HepG2 (cell line): ENCODE results near the gene GPR39. TPM values are rescaled to one million over a fixed set of nuclear protein-coding genes. Genes with fewer than 3 reads are reported as not detected.

Experiments
- GABPB1 ChIP-seq: IDR thresholded peaks from 2 replicates; pipeline ENCODE4 v1.6.1; 2016; ENCODE audit warnings: mild to moderate bottlenecking, missing genetic modification reagents, moderate library complexity, missing compliant biosample characterization
- GATAD2A ChIP-seq: IDR thresholded peaks from 2 replicates; pipeline ENCODE4 v1.6.1; 2016
- KDM1A ChIP-seq: IDR thresholded peaks from 2 replicates; pipeline ENCODE4 v1.6.1; 2016; ENCODE audit warnings: missing compliant biosample characterization
- MED1 ChIP-seq: sonication (generic); formaldehyde crosslinking; IDR thresholded peaks from 2 replicates; pipeline ENCODE4 v1.4.0; 2020; ENCODE audit warnings: missing genetic modification reagents
- PHF21A ChIP-seq: sonication (generic); formaldehyde crosslinking; IDR thresholded peaks from 2 replicates; pipeline ENCODE4 v1.5.0; 2020; ENCODE audit warnings: mild to moderate bottlenecking, missing genetic modification reagents
- REPIN1 ChIP-seq: sonication (generic); formaldehyde crosslinking; IDR thresholded peaks from 2 replicates; pipeline ENCODE4 v1.8.0; 2022; ENCODE audit warnings: missing genetic modification reagents, low read depth, mild to moderate bottlenecking, borderline replicate concordance
- RXRB ChIP-seq: IDR thresholded peaks from 2 replicates; pipeline ENCODE4 v1.6.1; 2016; ENCODE audit warnings: borderline replicate concordance, missing genetic modification reagents, missing compliant biosample characterization
- SAP130 ChIP-seq: IDR thresholded peaks from 2 replicates; pipeline ENCODE4 v1.6.1; 2016; ENCODE audit warnings: low read depth
- SOX5 ChIP-seq: IDR thresholded peaks from 2 replicates; pipeline ENCODE4 v1.6.1; 2016; ENCODE audit warnings: borderline replicate concordance
- TAF1 ChIP-seq: sonication (generic); formaldehyde crosslinking; IDR thresholded peaks from 2 replicates; pipeline ENCODE4 v1.4.0; 2020; ENCODE audit warnings: missing genetic modification reagents
- TARDBP ChIP-seq: sonication (generic); formaldehyde crosslinking; IDR thresholded peaks from 2 replicates; pipeline ENCODE4 v1.8.0; 2022; ENCODE audit warnings: mild to moderate bottlenecking, missing genetic modification reagents
- TBL1XR1 ChIP-seq: fragments of 150-350 bp; IDR thresholded peaks from 2 replicates; pipeline ENCODE4 v1.6.1; 2014; ENCODE audit warnings: borderline replicate concordance, low read length; ENCODE audit not compliant: partially characterized antibody
- THYN1 ChIP-seq: sonication (generic); formaldehyde crosslinking; IDR thresholded peaks from 2 replicates; pipeline ENCODE4 v1.8.1; 2023; ENCODE audit warnings: low read depth, mild to moderate bottlenecking, moderate library complexity, missing genetic modification reagents, borderline replicate concordance
- USF2 ChIP-seq, 2 experiments: sonication (generic) in 1 of 2; formaldehyde crosslinking in 1 of 2; IDR thresholded peaks; 2 replicates each; pipeline versions ENCODE4 v1.5.1 to v1.6.1; 2011 to 2020; ENCODE audit warnings: borderline replicate concordance in 1 of 2, low read depth in 1 of 2, low read length in 1 of 2, mild to moderate bottlenecking in 1 of 2, missing genetic modification reagents in 1 of 2, moderate library complexity in 1 of 2
- ZFP36L2 ChIP-seq: sonication (generic); formaldehyde crosslinking; IDR thresholded peaks from 2 replicates; pipeline ENCODE4 v1.4.0; 2020; ENCODE audit warnings: missing genetic modification reagents
- ZFP90 ChIP-seq: sonication (generic); formaldehyde crosslinking; IDR thresholded peaks from 2 replicates; pipeline ENCODE4 v1.8.0; 2022; ENCODE audit warnings: missing genetic modification reagents, mild to moderate bottlenecking, inconsistent platforms, borderline replicate concordance
- ZMYM3 ChIP-seq: sonication (generic); formaldehyde crosslinking; IDR thresholded peaks from 2 replicates; pipeline ENCODE4 v1.5.1; 2020; ENCODE audit warnings: mild to moderate bottlenecking, missing genetic modification reagents
- ZNF234 ChIP-seq: sonication (generic); formaldehyde crosslinking; conservative IDR thresholded peaks from 2 replicates; pipeline ENCODE4 v1.5.1; 2020; ENCODE audit warnings: mild to moderate bottlenecking, missing genetic modification reagents
- ZNF644 ChIP-seq: IDR thresholded peaks from 2 replicates; pipeline ENCODE4 v1.6.1; 2016; ENCODE audit warnings: low read depth
- ZNF674 ChIP-seq: sonication (generic); formaldehyde crosslinking; IDR thresholded peaks from 2 replicates; pipeline ENCODE4 v1.5.0; 2020; ENCODE audit warnings: low read depth, mild to moderate bottlenecking, missing genetic modification reagents
- ZNF710 ChIP-seq: sonication (generic); formaldehyde crosslinking; IDR thresholded peaks from 2 replicates; pipeline ENCODE4 v1.5.0; 2020; ENCODE audit warnings: mild to moderate bottlenecking, missing genetic modification reagents, borderline replicate concordance
- ZNF766 ChIP-seq: sonication (generic); formaldehyde crosslinking; IDR thresholded peaks from 2 replicates; pipeline ENCODE4 v1.5.0; 2020; ENCODE audit warnings: missing genetic modification reagents, borderline replicate concordance
- ZNF878 ChIP-seq: sonication (generic); formaldehyde crosslinking; IDR thresholded peaks from 2 replicates; pipeline ENCODE4 v1.8.1; 2023; ENCODE audit warnings: mild to moderate bottlenecking, missing genetic modification reagents, moderate library complexity
- polyA plus RNA-seq, 8 experiments: library from polyadenylated mRNA; depleted of rRNA in 3 of 8; stranded (reverse) in 7 of 8; unstranded in 1 of 8; fragments of >200 nt; fragmentation: Illumina TruSeq in 4 of 8; extraction: Trizol in 4 of 8; gene quantifications; 2 replicates each; pipeline versions ENCODE4 v1.2.1 to v1.2.3, GENCODE V29; 2011 to 2016; ENCODE audit warnings: low read depth in 4 of 8, missing spikeins in 1 of 8, mixed read lengths in 1 of 8; ENCODE audit not compliant: insufficient read depth in 1 of 8
- total RNA-seq, 5 experiments: library from RNA; depleted of rRNA; stranded (reverse); fragments of >200 nt; fragmentation: Illumina TruSeq; extraction: Trizol; gene quantifications; 2 replicates each; pipeline ENCODE4 v1.2.3, GENCODE V29; 2016; ENCODE audit warnings: low read depth in 1 of 5
- TF ChIP-seq, protein P1 (sequence below): sonication (generic); formaldehyde crosslinking; IDR thresholded peaks from 2 replicates; pipeline ENCODE4 v1.5.0; 2020; ENCODE audit warnings: mild to moderate bottlenecking, missing genetic modification reagents

Gene GPR39
- total and polyA plus RNA-seq, 2 of the 13 experiments (the other 11 are each of a cell fraction or from before 2014, with no cell fraction given): 0.16 to 0.62 TPM

DNA sequence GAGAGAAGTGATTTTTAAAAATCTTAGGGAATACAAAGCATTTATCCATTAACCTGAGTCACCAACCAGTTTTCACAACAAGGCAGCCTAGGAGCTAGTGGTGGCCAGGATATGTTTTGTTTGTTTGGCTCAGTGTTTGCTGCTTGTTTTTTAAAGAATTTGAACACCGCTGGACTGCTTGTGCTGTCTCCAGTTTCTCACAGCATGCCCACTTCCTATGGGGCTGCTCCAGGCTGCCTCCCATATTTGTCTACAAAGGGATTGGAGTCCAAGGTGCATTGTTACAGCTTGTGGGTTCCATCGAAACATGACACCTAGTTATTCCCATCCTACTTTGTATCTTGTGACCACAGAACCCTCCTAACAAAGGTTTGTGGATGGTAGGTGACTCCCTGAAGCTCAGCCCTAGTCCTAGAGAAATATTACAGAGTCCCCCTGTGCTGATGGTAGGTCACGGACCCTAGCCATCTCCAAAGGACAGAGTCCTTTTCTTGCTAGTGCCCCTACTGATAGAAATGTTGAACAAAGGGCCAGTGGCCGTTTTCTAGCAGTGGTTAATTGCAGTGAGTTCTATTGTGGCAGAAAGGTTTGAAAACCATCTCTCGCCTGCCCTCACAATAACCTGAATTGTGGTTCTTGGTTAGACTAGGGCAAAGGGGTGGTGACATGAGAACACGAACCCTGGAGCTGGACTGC, 23.2 kb downstream of the GPR39 start (continued):
- TF ChIP-seq USF2 (IDR thresholded peaks at IDR 0.05; ENCODE audit: low read depth, low read length): no peak
- TF ChIP-seq USF2 (CRISPR knock-in tag; IDR thresholded peaks at IDR 0.05; ENCODE audit: borderline replicate concordance): no peak
- peak; percentile 43; the same call in 1 of the 2 replicates for TF ChIP-seq MED1 (CRISPR knock-in tag)
- no peak for TF ChIP-seq THYN1 (CRISPR knock-in tag)
- peak; percentile 27; the same call in 1 of the 2 replicates for TF ChIP-seq REPIN1 (CRISPR knock-in tag)
- TF ChIP-seq ZMYM3 (CRISPR knock-in tag): 0 out of 2 replicates have a peak, but pooled peaks have one; percentile 8
- TF ChIP-seq PHF21A (CRISPR knock-in tag): peak; percentile 49
- 0 out of 2 replicates have a peak, but pooled peaks have one; percentile 29 for TF ChIP-seq ZNF710 (CRISPR knock-in tag)
- peak; percentile 98 for TF ChIP-seq ZNF644
- TF ChIP-seq SOX5 (CRISPR knock-in tag): peak; percentile 88
- TF ChIP-seq TAF1 (CRISPR knock-in tag): peak; percentile 24; the same call in 1 of the 2 replicates
- TF ChIP-seq, protein P1, sequence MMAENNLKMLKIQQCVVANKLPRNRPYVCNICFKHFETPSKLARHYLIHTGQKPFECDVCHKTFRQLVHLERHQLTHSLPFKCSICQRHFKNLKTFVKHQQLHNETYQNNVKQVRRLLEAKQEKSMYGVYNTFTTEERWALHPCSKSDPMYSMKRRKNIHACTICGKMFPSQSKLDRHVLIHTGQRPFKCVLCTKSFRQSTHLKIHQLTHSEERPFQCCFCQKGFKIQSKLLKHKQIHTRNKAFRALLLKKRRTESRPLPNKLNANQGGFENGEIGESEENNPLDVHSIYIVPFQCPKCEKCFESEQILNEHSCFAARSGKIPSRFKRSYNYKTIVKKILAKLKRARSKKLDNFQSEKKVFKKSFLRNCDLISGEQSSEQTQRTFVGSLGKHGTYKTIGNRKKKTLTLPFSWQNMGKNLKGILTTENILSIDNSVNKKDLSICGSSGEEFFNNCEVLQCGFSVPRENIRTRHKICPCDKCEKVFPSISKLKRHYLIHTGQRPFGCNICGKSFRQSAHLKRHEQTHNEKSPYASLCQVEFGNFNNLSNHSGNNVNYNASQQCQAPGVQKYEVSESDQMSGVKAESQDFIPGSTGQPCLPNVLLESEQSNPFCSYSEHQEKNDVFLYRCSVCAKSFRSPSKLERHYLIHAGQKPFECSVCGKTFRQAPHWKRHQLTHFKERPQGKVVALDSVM: no peak
- 0 out of 2 replicates have a peak, but pooled peaks have one; percentile 25 for TF ChIP-seq GABPB1 (CRISPR knock-in tag)
- TF ChIP-seq TARDBP (CRISPR knock-in tag): 0 out of 2 replicates have a peak, but pooled peaks have one; percentile 40
- peak; percentile 26; the same call in 1 of the 2 replicates for TF ChIP-seq SAP130 (CRISPR knock-in tag)
- TF ChIP-seq ZNF234 (CRISPR knock-in tag): no peak
- peak; percentile 39 for TF ChIP-seq TBL1XR1
- no peak for TF ChIP-seq ZNF766 (CRISPR knock-in tag)
- no peak for TF ChIP-seq ZNF674
- TF ChIP-seq GATAD2A (CRISPR knock-in tag): peak; percentile 75
- TF ChIP-seq RXRB (CRISPR knock-in tag): peak; percentile 46; the same call in 1 of the 2 replicates
- 0 out of 2 replicates have a peak, but pooled peaks have one; percentile 44 for TF ChIP-seq ZFP90 (CRISPR knock-in tag)
- TF ChIP-seq ZFP36L2: no peak
- 0 out of 2 replicates have a peak, but pooled peaks have one; percentile 46 for TF ChIP-seq ZNF878 (CRISPR knock-in tag)
- 0 out of 2 replicates have a peak, but pooled peaks have one; percentile 50 for TF ChIP-seq KDM1A (CRISPR knock-in tag)
